GM19468 (cell line): Measurements from ENCODE around the gene DAB2IP.

Experiments
- ATAC-seq: cut with Tn5 transposase; IDR thresholded peaks from one replicate; pipeline ENCODE4 v1.9.1; 2021; ENCODE audit warnings: mild to moderate bottlenecking, moderate library complexity, moderate number of reproducible peaks; ENCODE audit not compliant: unreplicated experiment; ENCODE audit errors: extremely low read depth

DAB2IP gene

GRCh38 chr9:121807823-121808278 lies 156.4 kb downstream of the DAB2IP start:
- no peak for ATAC-seq

- ATAC-seq: no peak
These were observed 157.3 kb downstream of the DAB2IP start for GRCh38 chr9:121808781-121809180.

- ATAC-seq: no peak
These were observed 158.1 kb downstream of the DAB2IP start for GRCh38 chr9:121809356-121810050.

GRCh38 chr9:121810489-121810888 lies 159.1 kb downstream of the DAB2IP start:
- ATAC-seq: no peak

- no peak for ATAC-seq
These were observed 159.7 kb downstream of the DAB2IP start for GRCh38 chr9:121811140-121811539.

GRCh38 chr9:121811751-121812150 lies 160.3 kb downstream of the DAB2IP start:
- no peak for ATAC-seq

GRCh38 chr9:121812159-121812735 lies 160.8 kb downstream of the DAB2IP start:
- no peak for ATAC-seq

GRCh38 chr9:121813519-121814210 lies 162.2 kb downstream of the DAB2IP start:
- ATAC-seq: no peak

GRCh38 chr9:121814594-121814993 lies 163.2 kb downstream of the DAB2IP start:
- no peak for ATAC-seq

- no peak for ATAC-seq
These were observed 163.7 kb downstream of the DAB2IP start for GRCh38 chr9:121815084-121815483.

GRCh38 chr9:121815546-121816448 lies 164.4 kb downstream of the DAB2IP start:
- no peak for ATAC-seq

- no peak for ATAC-seq
These were observed 165.0 kb downstream of the DAB2IP start for GRCh38 chr9:121816449-121816817.

- ATAC-seq: no peak
These were observed 165.5 kb downstream of the DAB2IP start for GRCh38 chr9:121816845-121817450.

- no peak for ATAC-seq
These were observed 166.0 kb downstream of the DAB2IP start for GRCh38 chr9:121817476-121817875.

- no peak for ATAC-seq
These were observed 166.7 kb downstream of the DAB2IP start for GRCh38 chr9:121818016-121818661.

- ATAC-seq: no peak
These were observed 167.5 kb downstream of the DAB2IP start for GRCh38 chr9:121818841-121819427.

GRCh38 chr9:121819428-121820231 lies 168.2 kb downstream of the DAB2IP start:
- no peak for ATAC-seq

GRCh38 chr9:121820286-121821005 lies 169.0 kb downstream of the DAB2IP start:
- no peak for ATAC-seq
